Subcutaneous abdominal adipose tissue (tissue), 5 donors: Measurements from ENCODE around the gene ZFAND3.

Source experiments
- H3K27ac ChIP-seq: one replicate; pipeline ENCODE4 v1.7.0; 2013; ENCODE audit warnings: low read depth, mild to moderate bottlenecking, inconsistent platforms, low read length, moderate library complexity
- H3K27me3 ChIP-seq, 5 donors: one replicate each; pipeline ENCODE4 v1.7.0; 2013; ENCODE audit warnings: low read length in 5 of 5, inconsistent platforms in 1 of 5; ENCODE audit not compliant: control insufficient read depth in 5 of 5, insufficient read depth in 4 of 5
- H3K36me3 ChIP-seq, 5 donors: one replicate each; pipeline ENCODE4 v1.7.0; 2013; ENCODE audit warnings: low read length in 5 of 5; ENCODE audit not compliant: control insufficient read depth in 5 of 5, insufficient read depth in 5 of 5
- H3K4me1 ChIP-seq, 5 donors: one replicate each; pipeline ENCODE4 v1.7.0; 2013; ENCODE audit warnings: low read length in 5 of 5, mild to moderate bottlenecking in 3 of 5, moderate library complexity in 1 of 5; ENCODE audit not compliant: control insufficient read depth in 5 of 5, insufficient read depth in 5 of 5
- H3K4me3 ChIP-seq, 5 donors: one replicate each; pipeline ENCODE4 v1.7.0; 2013; ENCODE audit warnings: low read length in 5 of 5, low read depth in 1 of 5
- H3K9ac ChIP-seq, 5 donors: one replicate each; pipeline ENCODE4 v1.7.0; 2013; ENCODE audit warnings: low read length in 5 of 5, mild to moderate bottlenecking in 4 of 5, moderate library complexity in 3 of 5
- H3K9me3 ChIP-seq, 5 donors: one replicate each; pipeline ENCODE4 v1.7.0; 2013; ENCODE audit warnings: low read length in 5 of 5; ENCODE audit not compliant: control insufficient read depth in 5 of 5
- donor health status: healthy.
- donor health status: healthy.
- donor health status: healthy.
- donor health status: healthy.
- donor health status: healthy.

Gene ZFAND3

DNA sequence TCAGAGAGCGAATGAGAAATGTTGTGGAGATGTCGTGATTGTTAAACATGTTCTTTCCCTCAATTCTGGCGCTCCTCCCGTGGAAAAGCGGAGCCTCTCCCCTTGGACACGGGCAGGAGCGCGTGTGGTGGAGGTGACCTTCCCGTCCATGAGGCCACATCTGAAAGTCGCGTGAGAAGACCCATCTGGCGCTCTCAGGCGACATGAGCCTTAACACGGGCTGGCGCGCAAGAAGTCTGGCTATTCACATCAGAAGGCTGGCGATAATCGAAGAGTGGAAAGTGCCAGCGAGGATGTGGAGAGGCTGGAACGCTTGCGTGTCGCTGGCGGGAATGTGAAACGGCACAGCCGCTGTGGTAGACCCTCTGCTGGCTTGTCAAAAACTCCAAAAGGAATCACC, 341.3 kb downstream of the ZFAND3 start:
- Histone ChIP-seq H3K27me3 (no peaks in the 10 kb centered on the region), H3K4me3 (no peak overlapping the region), H3K36me3 (peaks cover 0 to 6% (median 4%) of the 10 kb centered on the region in 5 donors), H3K4me1 (peaks cover 0 to 26% (median 14%) of the 10 kb centered on the region in 5 donors), H3K27ac (no peak overlapping the region), H3K9ac (no peak overlapping the region), H3K9me3 (peaks cover 0 to 6% (median 0%) of the 10 kb centered on the region in 5 donors)

DNA sequence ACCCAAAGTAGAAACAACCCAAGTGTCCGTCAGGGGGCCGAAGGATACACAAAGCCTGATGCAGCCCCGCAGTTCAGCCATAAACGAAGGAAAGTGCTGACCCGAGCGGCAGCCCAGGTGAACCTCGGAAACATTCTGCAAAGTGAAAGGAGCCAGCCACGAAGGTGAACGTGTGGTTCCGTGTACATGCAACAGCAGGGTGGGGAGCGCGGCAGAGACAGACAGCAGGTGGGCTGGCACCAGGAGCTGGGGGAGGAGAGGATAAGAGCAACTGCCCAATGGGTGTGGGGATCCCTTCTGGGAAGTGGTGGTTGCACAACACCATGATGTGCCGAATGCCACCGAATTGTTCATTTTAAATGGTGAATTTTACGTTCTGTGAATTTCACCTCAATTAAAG, 341.8 kb downstream of the ZFAND3 start:
- peaks cover 0 to 6% (median 0%) of the 10 kb centered on the region in 5 donors for H3K9me3 ChIP-seq
- no peak overlapping the region for H3K27ac ChIP-seq
- H3K4me1 ChIP-seq: peaks cover 0 to 26% (median 14%) of the 10 kb centered on the region in 5 donors
- H3K27me3 ChIP-seq: no peaks in the 10 kb centered on the region
- peaks cover 0 to 6% (median 4%) of the 10 kb centered on the region in 5 donors for H3K36me3 ChIP-seq
- no peak overlapping the region for H3K9ac ChIP-seq
- H3K4me3 ChIP-seq: no peak overlapping the region

DNA sequence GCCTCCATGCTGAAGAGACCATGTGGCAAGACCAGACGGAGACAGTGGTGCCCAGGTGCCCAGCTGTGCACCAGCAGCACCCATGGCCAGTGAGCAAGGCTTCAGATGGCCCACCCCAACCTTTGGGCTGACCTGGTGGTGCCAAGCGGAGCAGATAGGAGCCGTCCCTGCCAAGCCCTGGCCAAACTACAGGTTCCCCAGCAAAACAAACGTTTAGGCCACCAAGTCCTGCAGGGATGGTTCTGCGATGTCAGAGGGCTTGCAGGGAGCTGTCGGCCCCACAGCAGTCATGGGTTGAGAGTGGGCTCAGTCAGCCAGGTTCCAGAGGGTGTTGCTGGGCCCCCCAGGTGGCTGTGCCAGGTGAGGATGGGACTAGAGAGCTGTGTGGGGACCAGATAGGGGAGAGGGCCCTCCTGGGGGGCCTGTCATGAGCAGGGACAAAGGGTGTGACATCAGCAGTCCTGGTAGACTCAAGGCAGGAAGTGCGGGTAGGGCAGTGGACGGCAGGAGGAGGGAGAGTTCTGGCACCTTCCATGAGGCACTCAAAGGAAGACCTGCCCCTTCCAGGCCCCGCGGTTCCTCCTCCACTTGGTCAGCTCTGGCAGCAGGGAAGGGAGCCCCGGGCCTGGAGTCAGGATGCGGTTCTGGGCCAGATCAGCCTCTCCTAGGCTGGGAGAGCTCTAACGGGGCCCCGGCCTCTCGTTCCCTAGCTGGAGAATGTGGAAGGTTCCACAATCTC, 342.4 kb downstream of the ZFAND3 start:
- peaks cover 0 to 6% (median 0%) of the 10 kb centered on the region in 5 donors for H3K9me3 ChIP-seq

DNA sequence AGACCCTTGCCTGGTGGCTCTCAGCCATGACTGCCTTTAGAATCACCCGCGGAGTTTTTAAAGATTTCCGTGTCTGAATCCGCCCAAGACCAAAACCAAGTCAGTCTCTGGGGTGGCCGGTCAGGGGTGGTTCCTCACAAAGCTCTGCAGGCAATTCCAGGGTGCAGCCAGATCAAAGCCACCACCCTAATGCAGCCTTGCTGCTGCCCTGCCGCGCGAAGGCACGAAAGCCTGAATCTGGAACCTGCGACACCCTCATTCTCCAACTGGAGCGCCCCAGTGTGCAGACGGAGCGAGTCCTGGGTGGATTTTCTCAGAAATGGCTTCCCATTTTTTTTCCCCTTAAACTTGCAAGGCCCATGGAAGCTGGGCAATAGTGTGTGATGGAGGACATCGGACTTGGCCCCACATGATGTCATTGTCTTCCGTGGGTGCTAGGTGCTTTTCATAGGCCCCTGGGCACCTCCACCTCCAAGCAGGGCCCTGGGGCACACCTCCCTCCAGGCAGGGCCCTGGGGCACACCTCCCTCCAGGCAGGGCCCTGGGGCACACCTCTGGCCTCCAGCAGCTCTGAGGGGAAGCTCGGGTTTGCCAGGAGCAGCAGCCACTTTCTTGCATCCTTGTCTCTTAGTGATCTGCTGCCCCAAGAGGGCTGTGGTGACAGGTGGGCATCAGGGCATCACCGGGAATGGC, 343.1 kb downstream of the ZFAND3 start:
- Histone ChIP-seq H3K36me3 (peaks cover 0 to 6% (median 4%) of the 10 kb centered on the region in 5 donors), H3K4me1 (peaks cover 0 to 26% (median 14%) of the 10 kb centered on the region in 5 donors), H3K4me3 (no peak overlapping the region), H3K27ac (no peak overlapping the region), H3K9ac (no peak overlapping the region), H3K27me3 (no peaks in the 10 kb centered on the region), H3K9me3 (peaks cover 0 to 6% (median 0%) of the 10 kb centered on the region in 5 donors)

More for the DNA sequence above, 342.4 kb downstream of the ZFAND3 start:
- no peak overlapping the region for H3K9ac ChIP-seq
- peaks cover 0 to 6% (median 4%) of the 10 kb centered on the region in 5 donors for H3K36me3 ChIP-seq
- peaks cover 0 to 26% (median 14%) of the 10 kb centered on the region in 5 donors for H3K4me1 ChIP-seq
- no peak overlapping the region for H3K4me3 ChIP-seq
- H3K27ac ChIP-seq: no peak overlapping the region
- H3K27me3 ChIP-seq: no peaks in the 10 kb centered on the region

DNA sequence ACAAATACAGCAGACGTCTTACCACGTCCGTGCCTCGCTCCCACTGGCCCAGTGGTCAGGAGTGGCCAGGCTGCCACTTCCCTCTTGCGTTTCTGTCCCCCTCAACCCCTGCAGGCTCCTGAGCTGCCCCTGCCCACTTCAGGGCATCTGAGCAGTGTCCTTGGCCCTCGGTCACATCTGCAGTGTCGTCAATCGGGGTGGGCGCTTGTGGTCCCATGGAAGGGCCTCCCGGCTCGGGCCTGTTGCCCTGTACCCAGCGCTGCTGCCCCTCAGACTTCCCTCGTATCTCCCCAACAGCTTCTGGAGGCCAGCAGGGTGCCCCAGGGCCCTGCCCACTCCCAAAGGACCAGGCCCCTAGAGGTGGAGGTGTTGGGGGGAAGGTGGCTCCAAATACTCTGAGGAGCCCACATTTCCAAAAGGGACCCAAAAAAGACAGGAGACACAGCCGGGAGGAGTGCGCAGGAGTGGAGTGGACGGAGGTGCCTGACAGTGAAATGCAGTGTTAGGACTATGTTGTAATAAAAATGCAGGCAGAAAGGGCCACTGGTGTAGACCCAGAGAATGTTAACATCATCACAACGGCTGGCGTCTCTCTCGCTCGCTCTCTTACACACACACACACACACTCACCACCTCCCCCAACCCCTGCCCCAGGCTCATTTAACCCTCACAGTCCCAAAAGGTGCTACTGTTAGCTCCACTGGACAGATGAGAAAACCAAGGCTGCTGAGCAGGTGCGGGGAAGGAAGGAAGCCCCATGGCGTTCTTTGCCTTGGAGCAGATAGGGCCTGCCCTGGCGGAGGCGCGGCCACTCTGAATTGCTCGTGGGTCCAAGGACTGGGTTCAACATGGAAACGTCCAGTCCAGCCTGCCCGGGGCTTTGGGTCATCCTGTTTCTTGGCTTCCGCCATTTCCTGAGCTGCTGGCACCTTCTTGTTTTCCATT, 343.9 kb downstream of the ZFAND3 start:
- no peaks in the 10 kb centered on the region for H3K27me3 ChIP-seq
- H3K9me3 ChIP-seq: peaks cover 0 to 6% (median 0%) of the 10 kb centered on the region in 5 donors
- H3K9ac ChIP-seq: no peak overlapping the region
- H3K4me3 ChIP-seq: no peak overlapping the region
- peaks cover 0 to 6% (median 4%) of the 10 kb centered on the region in 5 donors for H3K36me3 ChIP-seq
- H3K27ac ChIP-seq: no peak overlapping the region
- H3K4me1 ChIP-seq: peaks cover 0 to 26% (median 14%) of the 10 kb centered on the region in 5 donors

DNA sequence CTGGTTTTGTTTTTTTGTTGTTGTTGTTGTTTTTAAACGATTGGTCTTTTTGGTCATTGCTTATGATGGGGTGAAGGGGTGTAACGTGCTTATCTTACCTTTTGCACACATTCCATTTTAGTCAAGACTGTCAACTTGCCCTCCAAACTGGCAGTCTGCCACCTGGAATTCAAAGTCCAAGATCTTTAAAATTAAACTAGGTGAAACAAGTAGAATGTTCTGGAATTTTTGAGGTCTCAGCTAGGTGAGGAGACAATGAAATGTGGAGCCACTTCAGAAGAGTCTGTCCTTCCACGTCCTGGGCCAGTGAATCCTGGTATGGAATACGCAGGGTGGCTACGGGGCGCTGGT, 344.6 kb downstream of the ZFAND3 start:
- H3K9ac ChIP-seq: no peak overlapping the region
- H3K4me3 ChIP-seq: no peak overlapping the region
- peaks cover 0 to 6% (median 0%) of the 10 kb centered on the region in 5 donors for H3K9me3 ChIP-seq
- H3K4me1 ChIP-seq: peaks cover 0 to 26% (median 14%) of the 10 kb centered on the region in 5 donors
- H3K27ac ChIP-seq: no peak overlapping the region
- no peaks in the 10 kb centered on the region for H3K27me3 ChIP-seq
- H3K36me3 ChIP-seq: peaks cover 0 to 6% (median 4%) of the 10 kb centered on the region in 5 donors

DNA sequence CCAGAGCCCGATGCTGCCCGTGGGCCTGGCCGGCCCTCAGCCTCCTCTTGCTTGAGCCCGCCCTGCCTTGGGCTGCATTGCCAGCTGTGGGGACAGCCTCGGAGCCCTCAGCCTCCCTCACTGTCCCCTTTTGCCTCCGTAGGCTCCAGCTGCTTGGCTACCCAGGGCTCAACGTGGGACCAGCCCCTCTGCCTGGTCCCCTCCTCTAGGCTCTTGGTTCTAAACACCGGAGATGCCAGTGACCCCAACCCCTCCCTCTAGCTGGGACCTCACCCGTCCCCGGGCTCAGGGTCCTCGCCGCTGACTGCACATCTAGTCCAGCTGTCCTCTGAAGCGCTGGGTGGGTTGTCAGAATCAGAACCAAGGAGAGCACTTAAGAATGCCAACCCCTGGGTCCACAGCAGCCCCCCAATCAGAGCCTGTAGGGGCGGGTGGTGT, 345.2 kb downstream of the ZFAND3 start:
- no peak overlapping the region for H3K4me3 ChIP-seq
- H3K27me3 ChIP-seq: no peaks in the 10 kb centered on the region
- no peak overlapping the region for H3K9ac ChIP-seq
- peaks cover 0 to 6% (median 0%) of the 10 kb centered on the region in 5 donors for H3K9me3 ChIP-seq
- H3K27ac ChIP-seq: no peak overlapping the region
- peaks cover 0 to 26% (median 14%) of the 10 kb centered on the region in 5 donors for H3K4me1 ChIP-seq
- peaks cover 0 to 6% (median 4%) of the 10 kb centered on the region in 5 donors for H3K36me3 ChIP-seq

DNA sequence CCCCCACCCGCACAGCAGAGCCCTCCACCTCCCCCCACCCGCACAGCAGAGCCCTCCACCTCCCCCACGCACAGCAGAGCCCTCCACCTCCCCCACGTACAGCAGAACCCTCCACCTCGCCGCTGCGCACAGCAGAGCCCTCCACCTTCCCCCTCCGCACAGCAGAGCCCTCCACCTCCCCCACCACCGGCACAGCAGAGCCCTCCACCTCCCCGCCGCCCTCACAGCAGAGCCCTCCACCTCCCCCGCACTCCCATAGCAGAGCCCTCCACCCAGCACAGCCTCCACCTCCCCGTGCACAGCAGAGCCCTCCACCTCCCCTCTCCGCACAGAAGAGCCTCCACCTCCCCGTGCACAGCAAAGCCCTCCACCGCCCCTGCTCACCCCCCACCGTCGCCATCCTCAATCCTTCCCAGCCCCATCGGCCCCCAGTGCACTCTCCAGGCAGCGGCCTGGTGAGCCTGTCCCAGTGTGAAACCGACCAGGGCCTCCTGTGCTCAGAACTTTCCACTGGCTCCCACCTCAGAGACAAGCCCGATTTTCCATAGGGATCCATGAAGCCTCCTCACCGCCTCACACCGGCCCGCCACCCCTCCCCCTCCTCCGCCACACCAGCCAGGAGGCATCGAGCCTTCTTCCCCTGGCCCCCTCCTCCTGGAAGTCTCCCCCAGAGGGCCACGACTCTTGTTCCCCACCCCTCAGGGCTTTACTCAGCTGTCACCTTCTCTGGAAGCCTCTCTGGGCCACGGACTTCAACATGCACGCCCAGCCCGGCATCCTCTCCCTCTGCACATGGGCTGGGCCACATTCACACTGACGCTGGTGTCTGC, 347.1 kb downstream of the ZFAND3 start:
- Histone ChIP-seq H3K36me3 (no peaks in the 10 kb centered on the region), H3K4me1 (peaks cover 0 to 26% (median 14%) of the 10 kb centered on the region in 5 donors), H3K27me3 (no peaks in the 10 kb centered on the region), H3K9ac (no peak overlapping the region), H3K4me3 (no peak overlapping the region), H3K27ac (no peak overlapping the region), H3K9me3 (no peaks in the 10 kb centered on the region)

DNA sequence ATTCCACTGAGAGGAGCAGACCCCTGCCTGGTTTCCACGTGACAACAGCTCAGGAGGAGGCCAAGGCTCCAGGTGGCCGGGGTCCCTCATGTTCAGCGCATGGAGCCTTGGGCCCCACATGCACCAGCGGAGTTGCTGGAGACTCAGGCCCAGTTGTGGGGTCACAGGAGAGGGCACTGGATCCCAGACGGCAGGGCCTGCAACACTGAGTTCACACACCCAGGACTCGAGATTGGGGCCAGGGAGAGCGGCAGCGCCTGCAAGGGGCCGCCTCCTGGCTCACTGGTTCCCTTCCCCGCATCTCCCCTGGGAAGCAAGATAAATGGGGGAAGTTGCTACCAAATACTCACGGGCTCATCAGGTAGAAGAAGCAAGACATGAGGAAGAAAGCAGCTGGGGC, 348.1 kb downstream of the ZFAND3 start:
- Histone ChIP-seq H3K9ac (no peak overlapping the region), H3K4me3 (no peak overlapping the region), H3K27me3 (no peaks in the 10 kb centered on the region), H3K36me3 (no peaks in the 10 kb centered on the region), H3K9me3 (no peaks in the 10 kb centered on the region), H3K27ac (no peak overlapping the region), H3K4me1 (peaks cover 0 to 28% (median 14%) of the 10 kb centered on the region in 5 donors)
